NCI-H146 (cell line): ENCODE results near the gene PLEKHN1.
A peak's percentile ranks its signal among the peaks of the same experiment; 100 is the strongest.
"Not testable (repeated sequence)": the region's sequence is repeated elsewhere in the genome, so short reads cannot be mapped to it uniquely, and the experiment has no call there.

Source experiments
- DNase-seq: peaks from one replicate; lab custom pipeline; 2025; lab: John Stamatoyannopoulos, UW

The PLEKHN1 gene

GRCh38 chr1:975896-976683 is 9.8 kb downstream of the PLEKHN1 start:
- peak; percentile 52 for DNase-seq

- not testable (repeated sequence) for DNase-seq
Observed at GRCh38 chr1:976791-977190, 10.5 kb downstream of the PLEKHN1 start.

GRCh38 chr1:978069-978834 is 12.0 kb downstream of the PLEKHN1 start:
- DNase-seq: no peak

- DNase-seq: no peak
Observed at GRCh38 chr1:978835-979743, 12.8 kb downstream of the PLEKHN1 start.

- no peak for DNase-seq
Observed at GRCh38 chr1:979744-980072, 13.4 kb downstream of the PLEKHN1 start.

GRCh38 chr1:980137-980571 is 13.9 kb downstream of the PLEKHN1 start:
- no peak for DNase-seq

- no peak for DNase-seq
Observed at GRCh38 chr1:980602-981395, 14.5 kb downstream of the PLEKHN1 start.

- peak; percentile 27 for DNase-seq
Observed at GRCh38 chr1:981491-981954, 15.2 kb downstream of the PLEKHN1 start.

- DNase-seq: no peak
Observed at GRCh38 chr1:981955-982558, 15.8 kb downstream of the PLEKHN1 start, which contains the start of gene PERM1. Gene PERM1, minus strand, starts transcription at chr1:982093. Its CDS starts 1,064 bp downstream, at chr1:981029.

GRCh38 chr1:982765-983436 is 16.6 kb downstream of the PLEKHN1 start:
- no peak for DNase-seq

GRCh38 chr1:983798-984475 is 17.7 kb downstream of the PLEKHN1 start:
- DNase-seq: no peak

- DNase-seq: no peak
Observed at GRCh38 chr1:984476-984814, 18.2 kb downstream of the PLEKHN1 start.

GRCh38 chr1:985126-985525 is 18.8 kb downstream of the PLEKHN1 start:
- no peak for DNase-seq

- not testable (repeated sequence) for DNase-seq
Observed at GRCh38 chr1:988061-988460, 21.8 kb downstream of the PLEKHN1 start.

GRCh38 chr1:991275-991674 is 25.0 kb downstream of the PLEKHN1 start:
- DNase-seq: not testable (repeated sequence)

GRCh38 chr1:991895-992294 is 25.6 kb downstream of the PLEKHN1 start:
- no peak for DNase-seq

- no peak for DNase-seq
Observed at GRCh38 chr1:992362-992761, 26.1 kb downstream of the PLEKHN1 start.

- no peak for DNase-seq
Observed at GRCh38 chr1:993379-993995, 27.2 kb downstream of the PLEKHN1 start.

GRCh38 chr1:994546-994945 is 28.3 kb downstream of the PLEKHN1 start:
- DNase-seq: not testable (repeated sequence)
